ENCODE results near the gene MAP4K5. TPM values are rescaled to one million over a fixed set of nuclear protein-coding genes. Genes with fewer than 3 reads are reported as not detected.

The MAP4K5 gene
- total RNA-seq, 1 experiment from 2014 or later = 42.7 TPM

- Histone ChIP-seq H2BK12ac (ENCODE audit: insufficient read length, low read depth, low read length) (no peak overlapping the region), H3K27me3 (ENCODE audit: insufficient read depth, low read length) (no peaks in the 10 kb centered on the region), H4K5ac (ENCODE audit: insufficient read length, low read depth, low read length) (no peak overlapping the region), H3K56ac (ENCODE audit: insufficient read length, low read depth, low read length) (no peak overlapping the region), H2BK20ac (ENCODE audit: low read depth, low read length, poor library complexity, severe bottlenecking) (no peak overlapping the region), H3K4ac (ENCODE audit: low read depth, low read length) (no peak overlapping the region), H2AFZ (ENCODE audit: low read length) (no peak overlapping the region), H3K14ac (ENCODE audit: insufficient read depth, low read length) (no peak overlapping the region), H2BK15ac (ENCODE audit: low read depth, low read length) (no peak overlapping the region), H3K4me2 (ENCODE audit: insufficient read depth, insufficient read length, low read length) (no peak overlapping the region), H3K27ac (ENCODE audit: insufficient read length, low read depth, low read length) (no peak overlapping the region), H3K23me2 (ENCODE audit: insufficient read length, low read depth, low read length, poor library complexity, severe bottlenecking) (no peaks in the 10 kb centered on the region), H2BK120ac (ENCODE audit: low read depth, low read length, poor library complexity, severe bottlenecking) (no peak overlapping the region), H3K18ac (ENCODE audit: insufficient read length, low read depth, low read length) (no peak overlapping the region), H2BK5ac (ENCODE audit: insufficient read length, low read length) (no peak overlapping the region), H3K79me2 (ENCODE audit: insufficient read depth, low read length) (no peaks in the 10 kb centered on the region), H3T11ph (ENCODE audit: low read length) (no peak overlapping the region), H3K9me3 (ENCODE audit: control insufficient read depth, low read depth, low read length) (no peaks in the 10 kb centered on the region), H4K91ac (ENCODE audit: insufficient read length, low read depth, low read length) (no peak overlapping the region), H3K4me1 (ENCODE audit: insufficient read depth, low read length) (no peaks in the 10 kb centered on the region), H4K20me1 (ENCODE audit: control insufficient read depth, insufficient read depth, insufficient read length) (no peaks in the 10 kb centered on the region), H2AK5ac (ENCODE audit: insufficient read length, low read length) (no peak overlapping the region), H3K9ac (ENCODE audit: extremely low read depth, insufficient read length, low read length) (no peak overlapping the region), H4K8ac (replicated peaks; ENCODE audit: insufficient read length, low read depth, low read length) (no peak overlapping the region), H3K79me1 (ENCODE audit: insufficient read depth, low read depth, low read length, poor library complexity, severe bottlenecking) (no peaks in the 10 kb centered on the region), H3K23ac (ENCODE audit: insufficient read length, low read depth, low read length) (no peak overlapping the region)
- TF ChIP-seq CTCF (conservative IDR thresholded peaks at IDR 0.05) = no peak
- Mint-ChIP-seq H3K4me3 (no peak overlapping the region), H3K9me3 (no peaks in the 10 kb centered on the region), H3K36me3 (ENCODE audit: insufficient read depth in 1 of 3, low read depth in 3 of 3) (peaks cover 22 to 50% (median 36%) of the 10 kb centered on the region in 3 experiments), H3K27me3 (ENCODE audit: low read depth) (no peaks in the 10 kb centered on the region), H3K27ac (no peak overlapping the region), H3K4me1 (peaks cover 5% of the 10 kb centered on the region in 2 experiments; a peak in 3 of 4 replicates)
- no peak for DNase-seq
- no CpG with 5 or more reads among the region's 3 CpGs for WGBS (ENCODE audit: extremely low coverage, insufficient read length, low lambda C conversion rate)
These were observed 79.2 kb downstream of the MAP4K5 start for GRCh38 chr14:50452979-50453705.

Data from H9 (cell line).